DND-41 (cell line): ENCODE measurements around the gene DPP7.

Source experiments
- EZH2 ChIP-seq: IDR thresholded peaks from 3 replicates; pipeline ENCODE4 v1.6.1; 2012; ENCODE audit warnings: borderline replicate concordance, low read depth, mild to moderate bottlenecking, moderate library complexity, low read length, inconsistent platforms; ENCODE audit not compliant: severe bottlenecking
- TF ChIP-seq, protein P1 (sequence below): IDR thresholded peaks from 2 replicates; pipeline ENCODE4 v1.5.1; 2012; ENCODE audit warnings: borderline replicate concordance, low read length, moderate library complexity, mild to moderate bottlenecking; ENCODE audit not compliant: poor library complexity, severe bottlenecking; ENCODE audit errors: extremely low read depth

DNA sequence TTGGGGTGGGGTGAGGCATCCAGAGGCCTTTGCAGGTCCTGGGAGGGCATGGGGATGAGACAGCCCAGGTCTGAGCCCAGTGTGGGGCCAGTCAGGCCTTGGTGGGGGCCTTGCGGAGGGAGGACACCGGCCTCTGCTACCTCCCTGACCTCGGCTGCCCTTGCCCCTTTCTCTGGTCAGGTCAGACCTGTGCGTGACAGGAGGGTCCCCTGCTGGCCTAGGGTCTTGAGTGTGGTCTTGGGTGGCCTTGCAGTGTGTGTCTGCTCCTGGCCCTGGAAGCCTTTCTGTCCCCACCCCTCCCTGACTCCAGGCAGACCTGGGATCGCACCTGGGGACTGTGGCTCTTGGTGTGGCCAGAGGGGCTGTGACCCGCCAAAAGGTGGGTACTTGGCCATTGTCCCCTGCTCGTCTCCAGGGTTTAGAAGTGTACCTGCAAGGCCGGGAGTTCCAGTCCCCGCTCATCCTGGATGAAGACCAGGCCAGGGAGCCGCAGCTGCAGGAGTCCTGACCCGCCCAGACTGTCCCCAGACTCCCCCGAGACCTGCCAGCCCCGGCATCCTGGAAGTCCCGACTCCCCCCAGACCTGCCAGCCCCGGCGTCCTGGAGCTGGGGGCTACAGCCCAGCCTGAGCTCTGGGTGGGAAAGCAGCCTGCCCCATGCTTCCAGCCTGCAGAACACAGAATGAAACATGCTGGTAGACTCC, 32.2 kb downstream of the DPP7 start:
- TF ChIP-seq, protein P1, sequence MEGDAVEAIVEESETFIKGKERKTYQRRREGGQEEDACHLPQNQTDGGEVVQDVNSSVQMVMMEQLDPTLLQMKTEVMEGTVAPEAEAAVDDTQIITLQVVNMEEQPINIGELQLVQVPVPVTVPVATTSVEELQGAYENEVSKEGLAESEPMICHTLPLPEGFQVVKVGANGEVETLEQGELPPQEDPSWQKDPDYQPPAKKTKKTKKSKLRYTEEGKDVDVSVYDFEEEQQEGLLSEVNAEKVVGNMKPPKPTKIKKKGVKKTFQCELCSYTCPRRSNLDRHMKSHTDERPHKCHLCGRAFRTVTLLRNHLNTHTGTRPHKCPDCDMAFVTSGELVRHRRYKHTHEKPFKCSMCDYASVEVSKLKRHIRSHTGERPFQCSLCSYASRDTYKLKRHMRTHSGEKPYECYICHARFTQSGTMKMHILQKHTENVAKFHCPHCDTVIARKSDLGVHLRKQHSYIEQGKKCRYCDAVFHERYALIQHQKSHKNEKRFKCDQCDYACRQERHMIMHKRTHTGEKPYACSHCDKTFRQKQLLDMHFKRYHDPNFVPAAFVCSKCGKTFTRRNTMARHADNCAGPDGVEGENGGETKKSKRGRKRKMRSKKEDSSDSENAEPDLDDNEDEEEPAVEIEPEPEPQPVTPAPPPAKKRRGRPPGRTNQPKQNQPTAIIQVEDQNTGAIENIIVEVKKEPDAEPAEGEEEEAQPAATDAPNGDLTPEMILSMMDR, result no peak
- TF ChIP-seq EZH2, result no peak
